Measurements from ENCODE around the gene AHSG. TPM values are rescaled to one million over a fixed set of nuclear protein-coding genes. Genes with fewer than 3 reads are reported as not detected.

AHSG gene
- total and polyA plus RNA-seq, 10 of the 15 experiments (the other 5 are each of a cell fraction or from before 2014, with no cell fraction given), result 0.06 to 0.90 (median 0.15) TPM; not detected in 7

GRCh38 chr3:186637686-186638085 is 24.8 kb downstream of the AHSG start:
- no peak overlapping the region for H3K4me3 ChIP-seq
- DNase-seq (ENCODE audit: low read depth, low spot score) (no peak), ATAC-seq (no peak), FAIRE-seq (no peak)
- in situ Hi-C loops (cut with MboI), result no loop called here
- intact Hi-C loops (cut with micrococcal nuclease; ENCODE audit: unreplicated experiment), result no loop called here
- ChIA-PET SMC1A (ENCODE audit: uncharacterized antibody, unreplicated experiment) (interaction anchor here (0.6 kb wide), 1 partner anchor 421 kb away, joined by 3 read pairs; no protein-coding TSS in a partner anchor), CTCF (no interaction called here), POLR2A (no interaction called here), RAD21 (ENCODE audit: unreplicated experiment) (no interaction called here)
- no TSS peak for BruUV-seq (replicated peaks)
- TF ChIP-seq GATAD2B (conservative IDR thresholded peaks at IDR 0.05; ENCODE audit: low read depth) (no peak), NRF1 (conservative IDR thresholded peaks at IDR 0.05; ENCODE audit: low read depth, low read length) (no peak), CREM (IDR thresholded peaks at IDR 0.05; ENCODE audit: low read depth) (no peak), ZNF384 (IDR thresholded peaks at IDR 0.05; ENCODE audit: borderline replicate concordance, low read depth, low read length) (no peak), SKIL (IDR thresholded peaks at IDR 0.05; ENCODE audit: low read depth, poor library complexity, severe bottlenecking) (no peak), FOXM1 (IDR thresholded peaks at IDR 0.05; ENCODE audit: low read depth, low read length) (no peak), ZBTB4 (CRISPR knock-in tag; IDR thresholded peaks at IDR 0.05) (no peak), TAF1 (IDR thresholded peaks at IDR 0.05; ENCODE audit: borderline replicate concordance, low read depth, low read length) (no peak), BMI1 (IDR thresholded peaks at IDR 0.05; ENCODE audit: borderline replicate concordance) (no peak), ZNF622 (IDR thresholded peaks at IDR 0.05) (no peak), JUNB (IDR thresholded peaks at IDR 0.05) (no peak), PAX8 (IDR thresholded peaks at IDR 0.05) (no peak), CTCF (IDR thresholded peaks at IDR 0.05 in 2 of 3, conservative IDR thresholded peaks at IDR 0.05 in 1 of 3; ENCODE audit: control insufficient read depth in 2 of 3, extremely low read depth in 1 of 3, insufficient read depth in 1 of 3, low read depth in 3 of 3, low read length in 3 of 3) (no peak), KAT2A (conservative IDR thresholded peaks at IDR 0.05; ENCODE audit: control insufficient read depth, low read depth, low read length) (no peak), YBX1 (IDR thresholded peaks at IDR 0.05) (no peak), ZBED1 (IDR thresholded peaks at IDR 0.05; ENCODE audit: borderline replicate concordance) (no peak)
- no peak overlapping the region for H3K9ac ChIP-seq (ENCODE audit: control insufficient read depth, insufficient read depth, low read length)
- no peaks in the 10 kb centered on the region for H4K20me1 ChIP-seq (ENCODE audit: control insufficient read depth, insufficient read depth)
- no peak overlapping the region for H3K27ac ChIP-seq (ENCODE audit: control insufficient read depth, insufficient read depth)
- no peaks in the 10 kb centered on the region for H3K36me3 ChIP-seq (ENCODE audit: control insufficient read depth in 2 of 2, insufficient read depth in 2 of 2, low read length in 1 of 2)
- 27% methylated on average over 3 of the region's 3 CpGs for WGBS (ENCODE audit: insufficient coverage, insufficient replicate concordance, low lambda C conversion rate, missing lambda C conversion rate)
- H3K4me2 ChIP-seq (ENCODE audit: control insufficient read depth, insufficient read depth), result no peak overlapping the region
- H3K9me3 ChIP-seq (replicated peaks; ENCODE audit: control insufficient read depth, insufficient read depth, low read length), result no peaks in the 10 kb centered on the region; the same call in 2 of the 3 replicates
- H3K79me2 ChIP-seq (ENCODE audit: control insufficient read depth, insufficient read depth, low read length), result no peaks in the 10 kb centered on the region
- no peak overlapping the region for H2AFZ ChIP-seq (ENCODE audit: control insufficient read depth, low read depth, low read length)
- peaks cover 0 to 3% of the 10 kb centered on the region in 2 experiments; a peak in 2 of 4 replicates for H3K27me3 ChIP-seq (replicated peaks in 1 of 2; ENCODE audit: control insufficient read depth in 2 of 2, insufficient read depth in 2 of 2, low read length in 1 of 2)
- no peaks in the 10 kb centered on the region for H3K4me1 ChIP-seq (ENCODE audit: control insufficient read depth, insufficient read depth, low read length)
